ENCODE results near the gene NECAB3.

Gene NECAB3

DNA sequence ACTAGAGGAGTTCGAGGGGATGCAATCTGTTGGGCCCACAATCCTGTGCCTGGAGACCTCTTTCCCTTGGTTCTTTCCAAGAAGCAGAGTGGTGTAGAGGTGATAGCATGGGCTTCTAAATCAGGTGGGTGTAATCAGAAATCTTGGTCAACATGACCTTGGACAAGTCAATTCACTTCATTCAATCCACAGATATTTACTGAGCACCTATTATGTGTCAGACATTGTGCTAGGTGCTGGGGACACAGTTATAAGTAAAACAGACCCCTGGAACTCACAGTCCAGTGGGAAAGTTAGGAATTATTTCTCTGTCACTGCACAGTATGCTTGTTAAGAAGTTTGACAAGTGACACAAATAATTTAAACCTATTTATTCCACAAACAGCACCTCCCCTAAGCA lies 15.3 kb upstream of the NECAB3 start:
- Histone ChIP-seq H3K9me3 (ENCODE audit: low read length) (no peaks in the 10 kb centered on the region), H3K79me2 (ENCODE audit: insufficient read depth, low read length) (peaks cover 6% of the 10 kb centered on the region), H3K27me3 (ENCODE audit: insufficient read depth, low read length) (no peaks in the 10 kb centered on the region), H3F3A (ENCODE audit: insufficient read depth, low read length) (no peaks in the 10 kb centered on the region), H3K27ac (ENCODE audit: low read depth, low read length, poor library complexity, severe bottlenecking) (peak overlapping the region; percentile 81), H3K9ac (ENCODE audit: low read length) (no peak overlapping the region), H3K4me3 (ENCODE audit: low read depth, low read length, poor library complexity, severe bottlenecking) (no peak overlapping the region), H4K20me1 (ENCODE audit: insufficient read depth, low read length) (no peaks in the 10 kb centered on the region), H3K4me2 (ENCODE audit: low read length) (no peak overlapping the region), H3K36me3 (ENCODE audit: insufficient read depth, low read length) (no peaks in the 10 kb centered on the region), H3K9me2 (ENCODE audit: low read depth, low read length) (no peaks in the 10 kb centered on the region), H2AFZ (ENCODE audit: low read length) (no peak overlapping the region), H3K4me1 (ENCODE audit: insufficient read depth, low read length, severe bottlenecking) (peaks cover 64% of the 10 kb centered on the region)
- TF ChIP-seq, protein P1, sequence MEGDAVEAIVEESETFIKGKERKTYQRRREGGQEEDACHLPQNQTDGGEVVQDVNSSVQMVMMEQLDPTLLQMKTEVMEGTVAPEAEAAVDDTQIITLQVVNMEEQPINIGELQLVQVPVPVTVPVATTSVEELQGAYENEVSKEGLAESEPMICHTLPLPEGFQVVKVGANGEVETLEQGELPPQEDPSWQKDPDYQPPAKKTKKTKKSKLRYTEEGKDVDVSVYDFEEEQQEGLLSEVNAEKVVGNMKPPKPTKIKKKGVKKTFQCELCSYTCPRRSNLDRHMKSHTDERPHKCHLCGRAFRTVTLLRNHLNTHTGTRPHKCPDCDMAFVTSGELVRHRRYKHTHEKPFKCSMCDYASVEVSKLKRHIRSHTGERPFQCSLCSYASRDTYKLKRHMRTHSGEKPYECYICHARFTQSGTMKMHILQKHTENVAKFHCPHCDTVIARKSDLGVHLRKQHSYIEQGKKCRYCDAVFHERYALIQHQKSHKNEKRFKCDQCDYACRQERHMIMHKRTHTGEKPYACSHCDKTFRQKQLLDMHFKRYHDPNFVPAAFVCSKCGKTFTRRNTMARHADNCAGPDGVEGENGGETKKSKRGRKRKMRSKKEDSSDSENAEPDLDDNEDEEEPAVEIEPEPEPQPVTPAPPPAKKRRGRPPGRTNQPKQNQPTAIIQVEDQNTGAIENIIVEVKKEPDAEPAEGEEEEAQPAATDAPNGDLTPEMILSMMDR (IDR thresholded peaks at IDR 0.05; ENCODE audit: low read length), result no peak
- TF ChIP-seq EZH2 (IDR thresholded peaks at IDR 0.05; ENCODE audit: borderline replicate concordance, low read length), result no peak

DNA sequence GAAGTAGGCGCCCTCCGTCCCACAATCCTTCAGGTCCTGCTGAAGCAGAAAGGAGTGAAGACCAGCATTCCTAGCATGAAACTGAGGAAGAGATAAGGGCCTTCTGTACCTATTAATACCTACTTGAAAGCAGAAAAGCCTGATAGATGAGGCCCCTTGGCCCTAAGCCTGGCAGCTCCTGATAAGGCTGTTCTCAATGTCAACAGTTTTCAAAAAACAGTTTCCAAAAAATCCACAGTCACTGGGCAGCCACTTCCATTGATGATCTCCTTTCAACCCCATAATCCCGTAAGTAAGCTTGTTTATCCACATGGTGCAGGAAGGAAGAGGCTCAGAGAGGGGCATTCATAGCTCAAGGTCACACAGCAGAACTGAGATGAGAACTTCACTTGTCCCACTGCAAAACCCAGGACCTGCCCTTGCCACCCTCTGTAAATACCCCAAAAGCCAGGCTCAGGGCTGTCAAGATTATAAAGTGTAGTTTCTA lies 14.8 kb upstream of the NECAB3 start:
- Histone ChIP-seq H2AFZ (ENCODE audit: low read length) (no peak overlapping the region), H3K79me2 (ENCODE audit: insufficient read depth, low read length) (peaks cover 12% of the 10 kb centered on the region), H3K9me2 (ENCODE audit: low read depth, low read length) (no peaks in the 10 kb centered on the region), H3F3A (ENCODE audit: insufficient read depth, low read length) (no peaks in the 10 kb centered on the region), H4K20me1 (ENCODE audit: insufficient read depth, low read length) (no peaks in the 10 kb centered on the region), H3K4me1 (ENCODE audit: insufficient read depth, low read length, severe bottlenecking) (peaks cover 64% of the 10 kb centered on the region), H3K4me2 (ENCODE audit: low read length) (no peak overlapping the region), H3K9me3 (ENCODE audit: low read length) (no peaks in the 10 kb centered on the region), H3K4me3 (ENCODE audit: low read depth, low read length, poor library complexity, severe bottlenecking) (no peak overlapping the region), H3K36me3 (ENCODE audit: insufficient read depth, low read length) (0 out of 2 replicates have a peak, but pooled peaks cover under 1% of the 10 kb centered on the region), H3K27me3 (ENCODE audit: insufficient read depth, low read length) (no peaks in the 10 kb centered on the region), H3K9ac (ENCODE audit: low read length) (peak overlapping the region; percentile 11; the same call in 1 of the 2 replicates), H3K27ac (ENCODE audit: low read depth, low read length, poor library complexity, severe bottlenecking) (peak overlapping the region; percentile 81)
- TF ChIP-seq, protein P1 (IDR thresholded peaks at IDR 0.05; ENCODE audit: low read length), result no peak
- no peak for TF ChIP-seq EZH2 (IDR thresholded peaks at IDR 0.05; ENCODE audit: borderline replicate concordance, low read length)

DNA sequence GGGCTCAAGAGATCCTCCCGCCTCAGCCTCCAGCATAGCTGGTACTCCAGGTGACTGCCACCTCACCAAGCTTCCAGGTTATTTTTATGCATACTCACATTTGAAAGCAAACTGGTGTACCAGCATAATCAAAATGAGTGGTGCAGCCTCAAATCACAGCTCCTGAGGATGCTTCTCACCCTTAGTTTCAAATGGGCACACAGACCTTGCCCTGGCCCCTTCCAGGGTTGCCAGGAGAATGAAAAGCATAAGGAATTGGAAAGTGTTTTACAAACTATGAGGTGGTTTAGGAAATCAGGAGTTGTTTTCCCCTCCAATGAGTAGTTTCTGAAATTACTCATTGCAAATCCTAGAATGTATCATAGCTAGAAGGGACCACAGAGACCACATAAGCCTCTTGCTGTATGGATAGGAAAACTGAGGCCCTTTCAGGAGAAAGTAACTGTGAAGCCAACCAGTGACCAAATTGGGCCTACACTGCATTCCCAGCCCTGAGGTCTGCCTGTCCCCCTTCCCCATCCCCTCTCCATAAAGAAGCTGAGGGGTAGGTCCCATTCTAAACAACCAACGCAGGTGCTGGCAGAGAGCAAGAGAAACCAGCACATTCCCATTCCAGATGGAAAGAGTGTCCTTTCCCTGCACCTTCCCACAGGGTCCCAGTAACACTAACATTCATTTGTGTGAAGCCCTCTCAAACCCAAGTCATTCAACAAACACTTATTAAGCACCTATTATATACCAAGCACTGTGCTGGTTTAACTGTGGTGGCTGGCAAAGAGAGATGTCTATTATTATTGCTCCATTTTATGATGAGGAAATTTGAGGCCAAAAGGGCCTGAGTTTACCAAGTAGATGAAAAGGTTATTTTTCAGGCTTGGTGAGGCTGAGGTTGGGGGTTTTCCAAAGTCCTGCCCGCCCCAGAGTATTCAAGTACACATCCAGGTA lies 14.0 kb upstream of the NECAB3 start:
- Histone ChIP-seq H3K4me2 (ENCODE audit: low read length) (no peak overlapping the region), H3K27me3 (ENCODE audit: insufficient read depth, low read length) (no peaks in the 10 kb centered on the region), H3K36me3 (ENCODE audit: insufficient read depth, low read length) (0 out of 2 replicates have a peak, but pooled peaks cover 3% of the 10 kb centered on the region), H3K4me1 (ENCODE audit: insufficient read depth, low read length, severe bottlenecking) (peaks cover 64% of the 10 kb centered on the region), H4K20me1 (ENCODE audit: insufficient read depth, low read length) (no peaks in the 10 kb centered on the region), H3K79me2 (ENCODE audit: insufficient read depth, low read length) (peaks cover 17% of the 10 kb centered on the region), H2AFZ (ENCODE audit: low read length) (no peak overlapping the region), H3K27ac (ENCODE audit: low read depth, low read length, poor library complexity, severe bottlenecking) (peak overlapping the region; percentile 81), H3F3A (ENCODE audit: insufficient read depth, low read length) (no peaks in the 10 kb centered on the region), H3K9ac (ENCODE audit: low read length) (peak overlapping the region; percentile 13; the same call in 1 of the 2 replicates), H3K4me3 (ENCODE audit: low read depth, low read length, poor library complexity, severe bottlenecking) (no peak overlapping the region), H3K9me2 (ENCODE audit: low read depth, low read length) (no peaks in the 10 kb centered on the region), H3K9me3 (ENCODE audit: low read length) (no peaks in the 10 kb centered on the region)
- TF ChIP-seq, protein P1 (IDR thresholded peaks at IDR 0.05; ENCODE audit: low read length), result no peak
- no peak for TF ChIP-seq EZH2 (IDR thresholded peaks at IDR 0.05; ENCODE audit: borderline replicate concordance, low read length)
